ENCODE results near the gene RC3H1.

- no peak for TF ChIP-seq POLR2A (IDR thresholded peaks at IDR 0.05; ENCODE audit: low read depth)
- no peak for TF ChIP-seq CTCF (IDR thresholded peaks at IDR 0.05)
- TF ChIP-seq POLR2AphosphoS5 (IDR thresholded peaks at IDR 0.05) = no peak
Measured at GRCh38 chr1:174021591-174022079, 522 bp downstream of the RC3H1 start.

Data from esophagus muscularis mucosa (tissue), 3 donors.